GM23338 (cell line): ENCODE data around the gene CAMSAP1. TPM values are rescaled to one million over a fixed set of nuclear protein-coding genes. Genes with fewer than 3 reads are reported as not detected.

Source experiments
- ATAC-seq: fragments of 200-7000 bp; cut with Tn5 transposase; 3 replicates; pipeline ENCODE4 v1.9.1; 2020
- DNase-seq: peaks from one replicate; pipeline ENCODE4 v3.0.0-alpha.2; 2015; ENCODE audit warnings: low spot score
- H2AFZ ChIP-seq: fragments of 200-600 bp; sonication (generic); 2 replicates; pipeline ENCODE4 v1.8.0; 2016; ENCODE audit warnings: antibody characterized with exemption, mild to moderate bottlenecking, moderate library complexity
- H3F3A ChIP-seq: fragments of 200-600 bp; sonication (generic); replicated peaks from 2 replicates; pipeline ENCODE4 v1.8.0; 2017; ENCODE audit warnings: antibody characterized with exemption, mixed run types, low read depth
- H3K27ac ChIP-seq: fragments of 200-600 bp; sonication (generic); 2 replicates; pipeline ENCODE4 v1.6.1; 2016; ENCODE audit warnings: low read depth
- H3K27me3 ChIP-seq: fragments of 200-600 bp; sonication (generic); 2 replicates; pipeline ENCODE4 v1.8.0; 2016; ENCODE audit warnings: mild to moderate bottlenecking, mixed run types, moderate library complexity; ENCODE audit not compliant: insufficient read depth
- H3K36me3 ChIP-seq: fragments of 200-600 bp; sonication (generic); 2 replicates; pipeline ENCODE4 v1.8.0; 2016; ENCODE audit warnings: mild to moderate bottlenecking; ENCODE audit not compliant: insufficient read depth
- H3K4me1 ChIP-seq: fragments of 200-600 bp; sonication (generic); 2 replicates; pipeline ENCODE4 v1.8.0; 2016; ENCODE audit warnings: mild to moderate bottlenecking, moderate library complexity; ENCODE audit not compliant: insufficient read depth
- H3K4me2 ChIP-seq: fragments of 200-600 bp; sonication (generic); 2 replicates; pipeline ENCODE4 v1.7.1; 2017; ENCODE audit warnings: mixed run types
- H3K4me3 ChIP-seq: fragments of 200-600 bp; sonication (generic); 2 replicates; pipeline ENCODE4 v1.6.1; 2016; ENCODE audit warnings: mixed run types
- H3K79me2 ChIP-seq: fragments of 200-600 bp; sonication (generic); replicated peaks from 2 replicates; pipeline ENCODE4 v1.8.0; 2017; ENCODE audit warnings: mild to moderate bottlenecking; ENCODE audit not compliant: insufficient read depth
- H3K9me2 ChIP-seq: fragments of 200-600 bp; sonication (generic); 2 replicates; pipeline ENCODE4 v1.8.0; 2017; ENCODE audit not compliant: insufficient read depth
- H4K20me1 ChIP-seq: fragments of 200-600 bp; sonication (generic); replicated peaks from 2 replicates; pipeline ENCODE4 v1.8.0; 2017; ENCODE audit warnings: mild to moderate bottlenecking; ENCODE audit not compliant: insufficient read depth
- H3K27ac Mint-ChIP-seq: 2 replicates; pipeline ENCODE4 v1.8.0; 2020; ENCODE audit warnings: inconsistent platforms, mild to moderate bottlenecking, moderate library complexity, mixed read lengths
- H3K27me3 Mint-ChIP-seq: 3 replicates; pipeline ENCODE4 v1.8.0; 2022; ENCODE audit warnings: low read depth, mild to moderate bottlenecking, moderate library complexity, mixed read lengths, inconsistent platforms; ENCODE audit not compliant: insufficient read depth, poor library complexity
- H3K36me3 Mint-ChIP-seq: 3 replicates; pipeline ENCODE4 v1.8.0; 2021; ENCODE audit warnings: low read depth, mild to moderate bottlenecking, inconsistent platforms, moderate library complexity, mixed read lengths
- H3K4me1 Mint-ChIP-seq: 3 replicates; pipeline ENCODE4 v1.8.0; 2020; ENCODE audit warnings: mild to moderate bottlenecking, inconsistent platforms, mixed read lengths
- H3K4me3 Mint-ChIP-seq: 3 replicates; pipeline ENCODE4 v1.8.0; 2021; ENCODE audit warnings: moderate library complexity, mild to moderate bottlenecking, inconsistent platforms, mixed read lengths
- H3K9me3 Mint-ChIP-seq: 3 replicates; pipeline ENCODE4 v1.8.0; 2020; ENCODE audit warnings: moderate library complexity, mild to moderate bottlenecking, inconsistent platforms, mixed read lengths
- CREB1 ChIP-seq: fragments of 250-450 bp; sonication (Bioruptor Pico); IDR thresholded peaks from 2 replicates; pipeline ENCODE4 v1.5.0; 2020; ENCODE audit warnings: low read depth, mild to moderate bottlenecking, moderate library complexity
- EZH2 ChIP-seq: fragments of 200-600 bp; sonication (generic); IDR thresholded peaks from one replicate; pipeline ENCODE4 v1.8.0; 2017; ENCODE audit warnings: antibody characterized with exemption, mild to moderate bottlenecking, low read depth; ENCODE audit not compliant: unreplicated experiment
- NANOG ChIP-seq: IDR thresholded peaks from 2 replicates; pipeline ENCODE4 v1.6.1; 2016; ENCODE audit warnings: antibody characterized with exemption, borderline replicate concordance
- REST ChIP-seq: IDR thresholded peaks from one replicate; pipeline ENCODE4 v1.6.1; 2018; ENCODE audit warnings: antibody characterized with exemption; ENCODE audit not compliant: unreplicated experiment
- STAT1 ChIP-seq: IDR thresholded peaks from one replicate; pipeline ENCODE4 v1.6.1; 2016; ENCODE audit warnings: antibody characterized with exemption; ENCODE audit not compliant: unreplicated experiment
- ZNF114 ChIP-seq: fragments of 250-450 bp; sonication (Bioruptor Pico); IDR thresholded peaks from 2 replicates; pipeline ENCODE4 v1.5.0; 2020; ENCODE audit warnings: mild to moderate bottlenecking, moderate library complexity
- ZNF462 ChIP-seq: fragments of 250-450 bp; sonication (Bioruptor Pico); IDR thresholded peaks from 2 replicates; pipeline ENCODE4 v1.5.0; 2020; ENCODE audit warnings: mild to moderate bottlenecking, moderate library complexity
- polyA plus RNA-seq: library from polyadenylated mRNA; unstranded; fragments of >200 nt; fragmentation: Nextera tagmentation; extraction: Ambion mirVana; gene quantifications from 2 replicates; pipeline ENCODE4 v1.2.1, GENCODE V29; 2016
- total RNA-seq: library from RNA; depleted of rRNA; stranded (reverse); fragments of >200 nt; shearing (Covaris generic); gene quantifications from 2 replicates; pipeline ENCODE4 v1.2.3, GENCODE V29; 2014

The CAMSAP1 gene
- total and polyA plus RNA-seq, 2 experiments from 2014 or later, result 6.9 to 75.4 TPM

- TF ChIP-seq ZNF462 (CRISPR knock-in tag) (no peak), EZH2 (no peak), ZNF114 (CRISPR knock-in tag) (no peak)
These were observed 136.6 kb downstream of the CAMSAP1 start (continued) for GRCh38 chr9:135770771-135771170.

GRCh38 chr9:135770203-135770535 is 137.2 kb downstream of the CAMSAP1 start:
- Histone ChIP-seq H4K20me1 (no peaks in the 10 kb centered on the region), H3F3A (no peaks in the 10 kb centered on the region), H3K4me1 (no peaks in the 10 kb centered on the region), H3K27me3 (no peaks in the 10 kb centered on the region), H3K4me2 (no peak overlapping the region), H3K4me3 (no peak overlapping the region), H3K36me3 (no peaks in the 10 kb centered on the region), H3K27ac (no peak overlapping the region), H3K79me2 (no peaks in the 10 kb centered on the region), H2AFZ (no peak overlapping the region), H3K9me2 (no peaks in the 10 kb centered on the region)
- Mint-ChIP-seq H3K27me3 (peaks cover 7% of the 10 kb centered on the region), H3K4me1 (no peaks in the 10 kb centered on the region), H3K4me3 (no peak overlapping the region), H3K36me3 (peaks cover 5% of the 10 kb centered on the region; the same call in 1 of the 3 replicates), H3K9me3 (peaks cover 13% of the 10 kb centered on the region), H3K27ac (no peak overlapping the region)
- DNase-seq (no peak), ATAC-seq (no peak)
- TF ChIP-seq REST (no peak), CREB1 (CRISPR knock-in tag) (no peak), STAT1 (no peak), NANOG (no peak), ZNF462 (CRISPR knock-in tag) (no peak)
